ENCODE measurements around the gene ANKRD22. TPM values are rescaled to one million over a fixed set of nuclear protein-coding genes. Genes with fewer than 3 reads are reported as not detected.
A peak's percentile ranks its signal among the peaks of the same experiment; 100 is the strongest.

Gene ANKRD22
- total and polyA plus RNA-seq, 2 donors from 2014 or later, result 3.6 to 6.5 TPM

GRCh38 chr10:88832376-88832775, 19.3 kb downstream of the ANKRD22 start:
- Histone ChIP-seq H3K27me3 (ENCODE audit: control insufficient read depth, insufficient read depth, low read length) (no peaks in the 10 kb centered on the region), H3K36me3 (ENCODE audit: control insufficient read depth in 2 of 3, insufficient read depth in 3 of 3, low read length in 3 of 3) (no peaks in the 10 kb centered on the region), H3K4me1 (ENCODE audit: control insufficient read depth in 2 of 3, insufficient read depth in 2 of 3, low read depth in 1 of 3, low read length in 3 of 3) (no peaks in the 10 kb centered on the region), H3K9me3 (ENCODE audit: control insufficient read depth in 2 of 3, insufficient read depth in 1 of 3, low read length in 3 of 3) (no peaks in the 10 kb centered on the region), H3K27ac (ENCODE audit: low read depth in 2 of 2, low read length in 2 of 2) (no peak overlapping the region), H3K4me3 (ENCODE audit: low read length in 3 of 3) (no peak overlapping the region), H3K9ac (ENCODE audit: low read length in 3 of 3) (no peak overlapping the region)
- intact Hi-C loops (cut with DNase I), result loop anchor here (5.0 kb wide), 1 partner anchor 100 kb away; no protein-coding TSS in a partner anchor
- TF ChIP-seq CTCF (IDR thresholded peaks at IDR 0.05; ENCODE audit: borderline replicate concordance, extremely low read depth, insufficient read depth), result no peak
- DNase-seq (no peak), FAIRE-seq (peak; percentile 21)

- no peak overlapping the region for H3K4me3 ChIP-seq (ENCODE audit: low read length in 3 of 3)
- no peak for DNase-seq
- no peaks in the 10 kb centered on the region for H3K27me3 ChIP-seq (ENCODE audit: control insufficient read depth, insufficient read depth, low read length)
- no peaks in the 10 kb centered on the region for H3K4me1 ChIP-seq (ENCODE audit: control insufficient read depth in 2 of 3, insufficient read depth in 2 of 3, low read depth in 1 of 3, low read length in 3 of 3)
- H3K9ac ChIP-seq (ENCODE audit: low read length in 3 of 3), result no peak overlapping the region
- TF ChIP-seq CTCF (IDR thresholded peaks at IDR 0.05; ENCODE audit: borderline replicate concordance, extremely low read depth, insufficient read depth), result no peak
- H3K36me3 ChIP-seq (ENCODE audit: control insufficient read depth in 2 of 3, insufficient read depth in 3 of 3, low read length in 3 of 3), result no peaks in the 10 kb centered on the region
- intact Hi-C loops (cut with DNase I), result loop anchor here (5.0 kb wide), 1 partner anchor 101 kb away; no protein-coding TSS in a partner anchor
- H3K27ac ChIP-seq (ENCODE audit: low read depth in 2 of 2, low read length in 2 of 2), result no peak overlapping the region
- H3K9me3 ChIP-seq (ENCODE audit: control insufficient read depth in 2 of 3, insufficient read depth in 1 of 3, low read length in 3 of 3), result no peaks in the 10 kb centered on the region
- no peak for FAIRE-seq
Observed at GRCh38 chr10:88831709-88832108, 19.9 kb downstream of the ANKRD22 start.

- no peaks in the 10 kb centered on the region for H3K27me3 ChIP-seq (ENCODE audit: control insufficient read depth, insufficient read depth, low read length)
- FAIRE-seq (no peak), DNase-seq (no peak)
- H3K4me3 ChIP-seq (ENCODE audit: low read length in 3 of 3), result no peak overlapping the region
- no peak for TF ChIP-seq CTCF (IDR thresholded peaks at IDR 0.05; ENCODE audit: borderline replicate concordance, extremely low read depth, insufficient read depth)
- intact Hi-C loops (cut with DNase I), result loop anchor here (5.0 kb wide), 1 partner anchor 102 kb away; no protein-coding TSS in a partner anchor
- no peak overlapping the region for H3K9ac ChIP-seq (ENCODE audit: low read length in 3 of 3)
- H3K27ac ChIP-seq (ENCODE audit: low read depth in 2 of 2, low read length in 2 of 2), result no peak overlapping the region
- no peaks in the 10 kb centered on the region for H3K9me3 ChIP-seq (ENCODE audit: control insufficient read depth in 2 of 3, insufficient read depth in 1 of 3, low read length in 3 of 3)
- H3K36me3 ChIP-seq (ENCODE audit: control insufficient read depth in 2 of 3, insufficient read depth in 3 of 3, low read length in 3 of 3), result no peaks in the 10 kb centered on the region
- H3K4me1 ChIP-seq (ENCODE audit: control insufficient read depth in 2 of 3, insufficient read depth in 2 of 3, low read depth in 1 of 3, low read length in 3 of 3), result no peaks in the 10 kb centered on the region
Observed at GRCh38 chr10:88830643-88831268, 20.9 kb downstream of the ANKRD22 start.

Data from kidney (tissue), 14 donors.